ENCODE data around the gene ZACN.
"Not testable (repeated sequence)": the region's sequence is repeated elsewhere in the genome, so short reads cannot be mapped to it uniquely, and the experiment has no call there.

The ZACN gene

GRCh38 chr17:76038050-76038449, 40.9 kb upstream of the ZACN start:
- Histone ChIP-seq H3K9me3 (replicated peaks; ENCODE audit: insufficient read depth, low read length) (no peaks in the 10 kb centered on the region), H3K4me1 (ENCODE audit: low read length) (no peaks in the 10 kb centered on the region), H3K36me3 (replicated peaks; ENCODE audit: insufficient read depth, low read length) (0 out of 2 replicates have a peak, but pooled peaks cover 4% of the 10 kb centered on the region), H3F3A (ENCODE audit: insufficient read depth, low read length) (no peaks in the 10 kb centered on the region), H3K27ac (ENCODE audit: low read length) (no peak overlapping the region), H3K9me2 (replicated peaks; ENCODE audit: insufficient read depth, low read length) (no peaks in the 10 kb centered on the region), H3K79me2 (ENCODE audit: low read length) (no peaks in the 10 kb centered on the region), H4K20me1 (ENCODE audit: insufficient read depth, low read length) (no peaks in the 10 kb centered on the region), H3K9ac (ENCODE audit: low read length) (no peak overlapping the region), H2AFZ (ENCODE audit: low read length) (no peak overlapping the region), H3K4me2 (ENCODE audit: low read depth, low read length) (no peak overlapping the region), H3K27me3 (replicated peaks; ENCODE audit: insufficient read depth, low read length) (no peaks in the 10 kb centered on the region), H3K4me3 (ENCODE audit: low read length) (no peak overlapping the region)
- TF ChIP-seq CTCF (IDR thresholded peaks at IDR 0.05; ENCODE audit: low read length) = no peak
- no peak for TF ChIP-seq EZH2phosphoT487 (IDR thresholded peaks at IDR 0.05; ENCODE audit: low read length)
- TF ChIP-seq EZH2 (optimal IDR thresholded peaks at IDR 0.05; ENCODE audit: low read depth, low read length) = no peak
- no peak for DNase-seq

GRCh38 chr17:76039121-76039520, 39.9 kb upstream of the ZACN start:
- Histone ChIP-seq H4K20me1 (ENCODE audit: insufficient read depth, low read length) (no peaks in the 10 kb centered on the region), H3K4me2 (ENCODE audit: low read depth, low read length) (no peak overlapping the region), H3K4me3 (ENCODE audit: low read length) (no peak overlapping the region), H3K4me1 (ENCODE audit: low read length) (no peaks in the 10 kb centered on the region), H3K27me3 (replicated peaks; ENCODE audit: insufficient read depth, low read length) (no peaks in the 10 kb centered on the region), H3F3A (ENCODE audit: insufficient read depth, low read length) (no peaks in the 10 kb centered on the region), H3K27ac (ENCODE audit: low read length) (no peak overlapping the region), H3K9me3 (replicated peaks; ENCODE audit: insufficient read depth, low read length) (no peaks in the 10 kb centered on the region), H3K9ac (ENCODE audit: low read length) (no peak overlapping the region), H3K79me2 (ENCODE audit: low read length) (no peaks in the 10 kb centered on the region), H3K36me3 (replicated peaks; ENCODE audit: insufficient read depth, low read length) (0 out of 2 replicates have a peak, but pooled peaks cover 4% of the 10 kb centered on the region), H3K9me2 (replicated peaks; ENCODE audit: insufficient read depth, low read length) (no peaks in the 10 kb centered on the region), H2AFZ (ENCODE audit: low read length) (no peak overlapping the region)
- TF ChIP-seq EZH2 (optimal IDR thresholded peaks at IDR 0.05; ENCODE audit: low read depth, low read length) (no peak), EZH2phosphoT487 (IDR thresholded peaks at IDR 0.05; ENCODE audit: low read length) (no peak), CTCF (IDR thresholded peaks at IDR 0.05; ENCODE audit: low read length) (no peak)
- DNase-seq = no peak

GRCh38 chr17:76040376-76040775, 38.6 kb upstream of the ZACN start:
- TF ChIP-seq EZH2 (optimal IDR thresholded peaks at IDR 0.05; ENCODE audit: low read depth, low read length) (no peak), EZH2phosphoT487 (IDR thresholded peaks at IDR 0.05; ENCODE audit: low read length) (no peak), CTCF (IDR thresholded peaks at IDR 0.05; ENCODE audit: low read length) (no peak)
- H3K27ac ChIP-seq (ENCODE audit: low read length) = no peak overlapping the region
- no peaks in the 10 kb centered on the region for H3K79me2 ChIP-seq (ENCODE audit: low read length)
- no peak for DNase-seq
- no peaks in the 10 kb centered on the region for H4K20me1 ChIP-seq (ENCODE audit: insufficient read depth, low read length)
- no peaks in the 10 kb centered on the region for H3F3A ChIP-seq (ENCODE audit: insufficient read depth, low read length)
- no peak overlapping the region for H3K9ac ChIP-seq (ENCODE audit: low read length)
- H3K9me3 ChIP-seq (replicated peaks; ENCODE audit: insufficient read depth, low read length) = no peaks in the 10 kb centered on the region
- H3K4me3 ChIP-seq (ENCODE audit: low read length) = no peak overlapping the region
- no peak overlapping the region for H3K4me2 ChIP-seq (ENCODE audit: low read depth, low read length)
- no peaks in the 10 kb centered on the region for H3K27me3 ChIP-seq (replicated peaks; ENCODE audit: insufficient read depth, low read length)
- H3K4me1 ChIP-seq (ENCODE audit: low read length) = no peaks in the 10 kb centered on the region
- no peaks in the 10 kb centered on the region for H3K9me2 ChIP-seq (replicated peaks; ENCODE audit: insufficient read depth, low read length)
- peaks cover 8% of the 10 kb centered on the region; the same call in 1 of the 2 replicates for H3K36me3 ChIP-seq (replicated peaks; ENCODE audit: insufficient read depth, low read length)
- H2AFZ ChIP-seq (ENCODE audit: low read length) = no peak overlapping the region

DNA sequence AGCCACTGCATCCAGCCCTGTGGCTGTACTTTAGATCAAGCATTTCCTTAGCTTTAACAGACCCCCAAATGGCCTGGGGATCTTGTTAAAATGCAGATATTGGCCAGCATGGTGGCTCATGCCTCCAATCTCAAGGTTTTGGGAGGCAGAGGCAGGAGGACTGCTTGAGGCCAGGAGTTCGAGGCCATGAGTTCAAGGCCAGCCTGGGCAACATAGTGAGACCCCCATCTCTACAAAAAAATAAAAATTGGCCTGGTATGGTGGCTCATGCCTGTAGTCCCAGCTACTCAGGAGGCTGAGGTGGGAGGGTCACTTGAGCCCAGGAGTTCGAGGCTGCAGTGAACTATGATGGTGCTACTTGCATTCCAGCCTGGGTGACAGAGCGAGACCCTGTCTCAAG, 36.1 kb upstream of the ZACN start:
- not testable (repeated sequence) for H3K4me2 ChIP-seq (ENCODE audit: low read depth, low read length); H3K4me1 ChIP-seq (ENCODE audit: low read length); H3K9me3 ChIP-seq (replicated peaks; ENCODE audit: insufficient read depth, low read length); H3F3A ChIP-seq (ENCODE audit: insufficient read depth, low read length); H2AFZ ChIP-seq (ENCODE audit: low read length); DNase-seq; H3K79me2 ChIP-seq (ENCODE audit: low read length); H3K4me3 ChIP-seq (ENCODE audit: low read length); H3K27me3 ChIP-seq (replicated peaks; ENCODE audit: insufficient read depth, low read length); H3K9me2 ChIP-seq (replicated peaks; ENCODE audit: insufficient read depth, low read length); H4K20me1 ChIP-seq (ENCODE audit: insufficient read depth, low read length); H3K27ac ChIP-seq (ENCODE audit: low read length); H3K9ac ChIP-seq (ENCODE audit: low read length)
- H3K36me3 ChIP-seq (replicated peaks; ENCODE audit: insufficient read depth, low read length) = peaks cover 14% of the 10 kb centered on the region

- not testable (repeated sequence) for H3K36me3 ChIP-seq (replicated peaks; ENCODE audit: insufficient read depth, low read length); H3K27ac ChIP-seq (ENCODE audit: low read length); H3K27me3 ChIP-seq (replicated peaks; ENCODE audit: insufficient read depth, low read length); H4K20me1 ChIP-seq (ENCODE audit: insufficient read depth, low read length); H3K9me3 ChIP-seq (replicated peaks; ENCODE audit: insufficient read depth, low read length); H3K9me2 ChIP-seq (replicated peaks; ENCODE audit: insufficient read depth, low read length); H3K9ac ChIP-seq (ENCODE audit: low read length); H3K4me2 ChIP-seq (ENCODE audit: low read depth, low read length); DNase-seq; H2AFZ ChIP-seq (ENCODE audit: low read length); H3K4me3 ChIP-seq (ENCODE audit: low read length); H3F3A ChIP-seq (ENCODE audit: insufficient read depth, low read length)
- Histone ChIP-seq H3K4me1 (ENCODE audit: low read length) (peaks cover 17% of the 10 kb centered on the region), H3K79me2 (ENCODE audit: low read length) (peaks cover 19% of the 10 kb centered on the region)
Observed at GRCh38 chr17:76044475-76045007, 34.4 kb upstream of the ZACN start.

All from MM.1S (cell line).